H1 (cell line): ENCODE measurements around the gene ADRA2B.

ENCODE experiments used
- CHD2 ChIP-seq: IDR thresholded peaks from 2 replicates; pipeline ENCODE4 v1.6.1; 2012; ENCODE audit warnings: low read length, improper control_type of control experiment
- CTCF ChIP-seq, 3 experiments: IDR thresholded peaks; 1 replicate in 2 of 3; 2 replicates in 1 of 3; pipeline versions ENCODE4 v1.5.1 to v1.6.1; 2011; ENCODE audit warnings: low read length in 3 of 3, mild to moderate bottlenecking in 3 of 3, inconsistent platforms in 2 of 3, low read depth in 1 of 3, moderate library complexity in 1 of 3; ENCODE audit not compliant: insufficient read depth in 1 of 3; ENCODE audit errors: control extremely low read depth in 1 of 3
- EZH2 ChIP-seq: fragments of 200-600 bp; sonication (generic); IDR thresholded peaks from 2 replicates; pipeline ENCODE4 v1.7.1; 2012; ENCODE audit warnings: low read depth, mild to moderate bottlenecking, moderate library complexity, low read length, inconsistent platforms; ENCODE audit not compliant: severe bottlenecking
- GABPA ChIP-seq: IDR thresholded peaks from 2 replicates; pipeline ENCODE4 v1.6.1; 2011; ENCODE audit warnings: mild to moderate bottlenecking, low read length, moderate library complexity, borderline replicate concordance; ENCODE audit not compliant: insufficient read depth
- JUN ChIP-seq: IDR thresholded peaks from 2 replicates; pipeline ENCODE4 v1.6.1; 2011; ENCODE audit warnings: low read depth, mild to moderate bottlenecking, improper control_type of control experiment, low read length
- POLR2A ChIP-seq, 2 experiments: IDR thresholded peaks; 1 replicate in 1 of 2; 2 replicates in 1 of 2; pipeline ENCODE4 v1.6.1; 2011; ENCODE audit warnings: low read depth in 2 of 2, low read length in 2 of 2, mild to moderate bottlenecking in 2 of 2; ENCODE audit errors: control extremely low read depth in 1 of 2
- POLR2AphosphoS5 ChIP-seq: IDR thresholded peaks from 2 replicates; pipeline ENCODE4 v1.6.1; 2011; ENCODE audit warnings: low read depth, low read length
- RAD21 ChIP-seq, 2 experiments: IDR thresholded peaks in 1 of 2; conservative IDR thresholded peaks in 1 of 2; 2 replicates each; pipeline ENCODE4 v1.6.1; 2011; ENCODE audit warnings: low read depth in 2 of 2, low read length in 2 of 2, improper control_type of control experiment in 1 of 2, inconsistent platforms in 1 of 2, mild to moderate bottlenecking in 1 of 2, moderate library complexity in 1 of 2
- TAF1 ChIP-seq: IDR thresholded peaks from 2 replicates; pipeline ENCODE4 v1.6.1; 2011; ENCODE audit warnings: mild to moderate bottlenecking, low read depth, low read length
- TCF12 ChIP-seq: IDR thresholded peaks from 2 replicates; pipeline ENCODE4 v1.6.1; 2011; ENCODE audit warnings: low read depth, mild to moderate bottlenecking, low read length
- USF2 ChIP-seq: IDR thresholded peaks from 2 replicates; pipeline ENCODE4 v1.6.1; 2011; ENCODE audit warnings: low read length, improper control_type of control experiment
- YY1 ChIP-seq: IDR thresholded peaks from 2 replicates; pipeline ENCODE4 v1.6.1; 2011; ENCODE audit warnings: low read depth, mild to moderate bottlenecking, low read length

- no peak for TF ChIP-seq GABPA
- peak; percentile 57 to 86 for TF ChIP-seq RAD21 (IDR thresholded peaks at IDR 0.05 in 1 of 2, conservative IDR thresholded peaks at IDR 0.05 in 1 of 2; ENCODE audit: low read depth in 2 of 2, low read length in 2 of 2)
- no peak for TF ChIP-seq EZH2
- TF ChIP-seq CTCF (IDR thresholded peaks at IDR 0.05; ENCODE audit: control extremely low read depth in 1 of 3, insufficient read depth in 1 of 3, low read depth in 1 of 3, low read length in 3 of 3) = peak in 2 of 3 experiments; percentile 81 to 95; a peak in 3 of 4 replicates
- TF ChIP-seq CHD2 = no peak
- TF ChIP-seq POLR2AphosphoS5 = no peak
- TF ChIP-seq POLR2A (IDR thresholded peaks at IDR 0.05; ENCODE audit: control extremely low read depth in 1 of 2, low read depth in 2 of 2, low read length in 2 of 2) = no peak
- TF ChIP-seq TCF12 = no peak
- no peak for TF ChIP-seq JUN
- no peak for TF ChIP-seq YY1
- 0 out of 2 replicates have a peak, but pooled peaks have one; percentile 4 for TF ChIP-seq TAF1
- no peak for TF ChIP-seq USF2
Observed at GRCh38 chr2:96116879-96117533, 635 bp upstream of the ADRA2B start.
